HG02610 (cell line): ENCODE data around the gene TIPARP.

ENCODE experiments used
- ATAC-seq: cut with Tn5 transposase; IDR thresholded peaks from one replicate; pipeline ENCODE4 v1.9.1; 2021; ENCODE audit warnings: mild to moderate bottlenecking, moderate library complexity; ENCODE audit not compliant: unreplicated experiment

The TIPARP gene

DNA sequence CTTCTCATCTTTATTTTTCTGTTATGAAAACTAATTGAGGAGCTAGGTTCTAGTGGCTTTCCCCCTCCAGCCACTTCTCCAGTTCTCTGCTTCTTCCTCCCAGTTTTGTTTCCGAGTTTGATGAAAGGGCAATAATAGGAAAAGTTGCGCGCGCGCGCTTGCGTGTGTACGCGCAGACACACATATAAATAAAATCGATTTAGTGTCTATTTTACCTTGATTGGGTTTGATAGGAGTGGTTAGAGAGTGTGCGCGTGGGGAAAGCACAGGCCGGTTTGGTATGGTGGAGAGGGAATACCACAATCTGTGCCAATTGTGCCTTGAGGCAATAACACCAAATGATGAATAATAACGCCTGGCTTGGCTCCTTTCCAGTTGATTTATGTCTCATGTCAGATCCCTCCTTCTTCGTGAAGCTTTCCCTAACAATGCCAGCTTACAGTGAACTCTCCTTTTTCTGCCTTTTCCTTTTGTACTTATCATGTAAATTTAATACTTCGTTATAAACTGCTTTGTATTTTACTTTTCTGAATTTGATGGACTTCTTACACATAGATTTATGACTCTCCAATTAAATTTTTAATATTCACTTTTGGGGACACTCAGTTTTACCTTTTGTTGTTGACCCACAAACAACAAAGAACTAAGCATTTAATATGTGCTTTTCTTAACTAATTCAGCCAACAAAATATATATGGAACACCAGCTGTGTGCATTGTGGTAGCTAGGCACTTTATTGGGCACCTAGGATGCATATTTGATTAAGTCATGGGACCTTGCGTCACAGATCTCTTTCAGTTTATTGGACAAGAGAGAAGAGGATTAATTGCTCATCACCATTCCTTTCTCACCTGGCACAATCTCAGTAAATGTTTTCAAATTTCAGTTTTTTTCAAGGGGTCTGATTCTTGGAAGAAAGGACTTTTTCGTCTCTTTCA lies 1.7 kb downstream of the TIPARP start:
- ATAC-seq, result no peak

DNA sequence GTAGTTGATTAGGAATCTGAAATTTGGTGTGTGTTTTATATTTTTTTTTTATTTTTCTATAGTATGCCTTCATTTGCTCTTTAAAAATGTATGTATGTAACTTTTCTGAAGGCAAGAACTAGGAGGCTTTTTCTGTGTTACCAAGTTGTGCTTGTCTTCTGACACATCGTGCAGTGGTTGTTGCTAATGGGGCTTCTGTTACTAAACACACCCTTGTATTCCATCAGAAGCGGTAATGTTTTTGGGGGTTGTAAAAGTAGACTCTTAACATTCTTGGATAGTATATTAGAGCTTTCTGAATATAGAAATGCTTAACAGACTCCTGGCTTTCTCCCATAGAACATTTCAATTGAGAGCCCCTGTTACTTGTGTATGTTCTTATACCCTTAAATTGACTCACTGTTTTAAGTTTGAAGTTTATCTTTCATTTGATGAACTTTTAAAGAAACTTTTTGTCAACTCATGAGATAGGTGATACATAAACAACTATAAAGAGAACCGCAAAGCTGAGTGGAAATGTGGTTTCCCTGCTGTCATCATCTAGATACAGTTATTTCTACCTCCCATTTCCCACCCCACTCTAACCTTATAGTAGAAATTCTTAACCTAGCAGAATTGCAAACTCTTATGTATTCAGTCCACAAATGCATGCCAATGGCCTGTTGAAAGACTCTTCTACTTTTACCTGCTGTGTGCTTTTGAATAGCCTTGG lies 2.5 kb downstream of the TIPARP start:
- no peak for ATAC-seq

DNA sequence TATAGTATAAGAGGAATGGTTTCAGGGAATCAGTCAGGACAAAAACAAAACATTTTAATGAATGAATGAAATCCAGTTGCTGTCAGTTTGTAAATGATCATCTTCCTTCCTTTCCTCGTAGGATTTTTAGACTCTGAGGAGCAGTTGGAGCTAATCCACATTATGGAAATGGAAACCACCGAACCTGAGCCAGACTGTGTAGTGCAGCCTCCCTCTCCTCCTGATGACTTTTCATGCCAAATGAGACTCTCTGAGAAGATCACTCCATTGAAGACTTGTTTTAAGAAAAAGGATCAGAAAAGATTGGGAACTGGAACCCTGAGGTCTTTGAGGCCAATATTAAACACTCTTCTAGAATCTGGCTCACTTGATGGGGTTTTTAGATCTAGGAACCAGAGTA lies 3.1 kb downstream of the TIPARP start:
- no peak for ATAC-seq

DNA sequence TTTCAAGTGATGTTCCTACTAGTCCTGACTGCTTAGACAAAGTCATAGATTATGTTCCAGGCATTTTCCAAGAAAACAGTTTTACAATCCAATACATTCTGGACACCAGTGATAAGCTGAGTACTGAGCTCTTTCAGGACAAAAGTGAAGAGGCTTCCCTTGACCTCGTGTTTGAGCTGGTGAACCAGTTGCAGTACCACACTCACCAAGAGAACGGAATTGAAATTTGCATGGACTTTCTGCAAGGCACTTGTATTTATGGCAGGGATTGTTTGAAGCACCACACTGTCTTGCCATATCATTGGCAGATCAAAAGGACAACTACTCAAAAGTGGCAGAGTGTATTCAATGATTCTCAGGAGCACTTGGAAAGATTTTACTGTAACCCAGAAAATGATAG lies 3.8 kb downstream of the TIPARP start:
- no peak for ATAC-seq

DNA sequence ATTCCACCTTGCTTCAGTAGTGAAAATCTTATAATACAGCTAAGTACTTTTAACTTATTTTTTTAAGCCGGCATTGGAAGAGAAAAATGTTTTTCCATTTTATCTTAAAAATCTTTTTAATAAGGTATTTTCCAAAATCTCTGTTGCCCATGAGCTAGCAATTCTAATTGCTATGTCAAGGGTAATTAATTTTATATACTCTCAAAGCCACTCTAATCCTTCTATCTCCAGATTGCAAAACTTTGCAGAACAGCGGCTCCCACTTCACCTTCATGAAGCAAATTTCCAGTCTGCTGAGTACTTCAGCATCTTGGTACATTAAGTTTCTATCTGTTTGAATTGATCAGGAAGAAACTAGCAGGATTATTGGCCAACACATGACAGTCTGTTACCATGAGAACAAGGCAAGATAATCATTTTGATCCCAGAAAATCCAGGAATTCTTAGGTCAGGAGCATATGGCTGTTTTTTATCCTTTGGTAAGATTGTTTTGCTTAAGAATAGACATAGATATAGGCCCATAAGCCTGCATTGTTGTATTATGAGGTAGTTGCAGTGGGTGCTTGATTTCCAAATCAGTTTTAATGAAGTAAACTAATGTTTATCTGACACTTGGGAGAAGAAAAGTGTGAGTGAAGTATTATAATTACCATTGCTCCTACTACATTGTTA lies 6.0 kb downstream of the TIPARP start:
- ATAC-seq, result no peak

DNA sequence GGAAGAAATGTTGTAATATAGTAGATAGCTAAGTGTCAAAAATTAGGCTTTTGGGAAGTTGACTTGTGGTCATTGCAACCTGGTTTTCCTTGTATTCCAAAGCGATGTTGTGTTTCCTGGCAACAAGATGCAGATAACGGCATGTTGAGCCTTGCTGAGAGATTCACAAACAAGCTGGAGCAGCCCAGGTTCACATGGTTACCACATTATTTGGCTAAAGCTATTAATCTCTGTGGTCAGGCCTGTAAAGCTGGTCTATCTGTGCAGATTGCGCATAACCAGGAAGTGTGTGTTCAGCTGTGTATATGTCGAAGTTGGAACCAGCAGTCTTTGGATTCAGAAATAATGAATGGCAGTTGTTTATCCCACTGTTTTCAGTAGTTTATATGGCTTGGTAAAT lies 6.6 kb downstream of the TIPARP start:
- ATAC-seq, result peak; percentile 79

DNA sequence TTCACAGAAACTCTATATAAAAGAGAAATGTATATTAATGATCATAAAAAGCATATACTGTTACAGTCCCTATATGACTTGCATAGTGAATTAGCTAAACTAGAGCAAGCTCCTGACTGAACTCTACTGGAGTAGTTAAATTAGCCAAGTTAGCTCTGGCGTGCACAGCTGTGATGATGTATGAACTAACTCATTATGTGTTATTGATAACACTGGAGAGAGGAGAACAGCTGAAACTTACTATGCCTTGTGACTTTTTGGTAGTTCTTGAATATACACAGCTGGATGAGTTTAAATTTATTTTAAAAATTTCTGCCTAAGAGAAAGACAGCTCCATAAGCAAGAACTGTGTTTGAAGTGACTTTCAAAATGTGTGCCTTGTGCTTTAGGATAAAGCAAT lies 8.1 kb downstream of the TIPARP start:
- ATAC-seq, result no peak

DNA sequence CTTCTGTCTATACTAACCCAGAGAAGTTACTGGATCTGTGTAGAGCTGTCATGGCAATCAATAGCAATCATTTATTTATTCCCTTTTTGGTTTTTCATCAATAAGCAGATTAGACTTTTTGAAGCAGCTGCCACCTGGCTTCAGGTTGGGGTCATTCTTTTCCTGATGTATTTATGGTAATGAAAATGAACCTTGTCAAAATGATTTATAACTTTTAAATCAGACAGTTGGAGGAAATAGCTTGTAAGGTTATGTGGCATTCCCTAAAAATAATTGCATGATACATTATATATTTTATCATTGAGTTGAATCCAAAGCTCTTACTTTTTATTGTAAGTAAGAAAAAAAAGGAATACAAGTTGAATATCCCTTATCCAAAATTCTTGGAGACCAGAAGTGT lies 8.6 kb downstream of the TIPARP start:
- no peak for ATAC-seq

DNA sequence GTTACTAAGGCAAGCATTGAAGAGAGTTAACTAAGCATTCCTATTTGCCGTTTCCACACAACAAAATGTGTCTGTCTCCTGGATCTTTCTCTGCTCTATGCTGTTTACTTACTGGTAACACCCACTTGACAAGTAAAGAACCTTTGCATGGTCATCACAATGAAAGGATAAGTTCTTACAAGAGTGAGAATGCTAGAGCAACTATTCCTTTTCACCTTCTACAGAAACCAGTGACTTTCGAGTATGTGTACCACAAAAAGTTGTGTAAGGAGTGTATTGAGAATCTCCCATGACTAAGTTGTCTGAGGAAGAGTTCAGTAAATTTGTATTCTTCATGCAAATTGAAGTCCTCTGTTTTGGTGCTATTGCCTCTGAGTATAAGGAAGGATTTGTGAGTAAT lies 10.8 kb downstream of the TIPARP start:
- ATAC-seq, result no peak

DNA sequence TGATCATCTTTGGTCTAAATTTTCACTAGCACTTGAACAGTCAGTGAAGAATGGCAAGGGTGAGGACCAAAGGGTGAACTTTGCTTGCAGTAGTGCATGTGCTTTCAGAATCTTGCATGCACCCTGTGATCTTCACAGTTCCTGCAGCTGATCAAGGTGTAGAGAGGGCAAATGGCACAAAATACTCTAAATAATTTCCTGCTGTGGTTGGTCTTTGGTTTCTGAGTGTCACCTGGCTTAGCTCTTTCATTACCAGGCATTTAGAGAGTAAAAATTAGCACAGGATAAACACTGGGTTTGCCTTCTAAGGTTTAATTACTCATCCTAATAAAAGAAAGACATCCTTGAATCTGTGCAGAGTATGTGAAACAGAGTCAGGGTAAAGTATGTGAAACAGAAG lies 11.4 kb downstream of the TIPARP start:
- peak; percentile 23 for ATAC-seq

DNA sequence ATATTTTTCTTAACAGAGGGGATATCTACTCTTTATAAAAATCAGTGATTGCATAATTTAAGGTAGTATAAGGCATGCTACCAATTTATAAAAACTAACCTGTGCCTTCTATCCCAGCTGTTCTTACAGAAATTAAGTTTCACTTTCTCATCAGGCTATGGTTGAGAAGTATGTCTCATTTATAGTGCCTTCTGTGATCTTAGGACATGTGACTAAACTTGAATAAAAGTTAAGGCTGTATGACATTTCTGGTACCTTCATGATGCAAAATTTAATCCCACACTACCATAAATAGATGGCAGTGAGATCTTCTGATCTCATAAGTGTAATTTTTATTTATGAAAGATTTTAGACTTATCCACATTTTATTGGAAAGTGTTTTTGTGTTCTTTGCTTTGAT lies 12.6 kb downstream of the TIPARP start:
- peak; percentile 49 for ATAC-seq

DNA sequence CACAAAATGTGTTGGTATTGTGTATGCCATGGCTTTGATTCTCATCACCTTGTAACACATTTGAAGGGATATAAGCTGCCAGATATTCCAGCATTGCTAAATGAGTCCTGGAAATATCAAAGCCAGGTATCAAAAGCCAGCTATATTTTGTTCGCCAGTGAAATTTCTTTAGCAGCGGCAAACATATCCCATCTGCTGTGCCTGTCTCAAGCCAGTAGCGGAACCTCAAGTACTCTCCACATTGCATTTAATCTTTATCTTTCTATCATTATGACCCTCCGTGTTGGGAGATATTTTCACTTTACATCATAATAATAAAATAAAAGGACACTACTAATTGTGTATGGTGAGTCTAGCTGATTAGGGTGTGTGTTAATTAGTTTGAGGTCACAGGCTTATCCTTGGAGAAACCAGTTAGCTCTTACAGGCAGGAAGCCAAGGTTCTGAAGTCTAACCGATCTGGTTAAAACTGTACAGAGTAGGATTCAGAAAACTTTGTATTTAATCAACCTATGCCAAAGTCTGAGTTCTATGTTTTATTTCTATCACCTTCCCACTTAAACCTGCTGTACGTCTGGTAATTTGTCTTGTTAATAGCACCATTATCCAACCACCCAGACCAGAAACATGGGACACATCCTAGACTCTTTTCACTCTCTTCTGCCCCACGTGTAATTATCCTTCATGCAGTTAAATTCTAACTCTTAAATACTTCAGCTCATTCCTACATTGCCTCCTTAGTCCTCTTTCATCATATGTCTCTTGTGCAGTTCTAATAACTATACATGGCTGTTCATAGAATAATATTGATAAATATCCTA lies 14.5 kb downstream of the TIPARP start:
- no peak for ATAC-seq

DNA sequence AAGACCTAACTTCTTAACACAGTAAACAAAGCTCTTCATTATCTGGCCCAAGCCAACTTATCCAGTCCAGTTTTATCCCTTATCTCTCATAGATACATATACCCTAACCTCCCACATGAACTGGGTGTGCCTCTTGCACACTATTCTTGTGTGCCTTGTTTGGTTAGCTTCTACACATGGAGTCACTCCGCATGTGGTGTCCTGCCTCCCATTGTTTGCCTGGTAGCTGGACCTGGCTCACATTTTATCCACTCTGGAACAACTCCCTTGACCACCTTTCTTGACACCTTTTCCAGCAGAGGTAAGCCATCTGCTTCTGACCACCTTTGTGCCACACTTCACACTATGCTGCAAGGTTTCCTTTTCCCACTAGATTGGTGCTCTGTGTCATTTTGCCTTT lies 15.2 kb downstream of the TIPARP start:
- peak; percentile 22 for ATAC-seq

DNA sequence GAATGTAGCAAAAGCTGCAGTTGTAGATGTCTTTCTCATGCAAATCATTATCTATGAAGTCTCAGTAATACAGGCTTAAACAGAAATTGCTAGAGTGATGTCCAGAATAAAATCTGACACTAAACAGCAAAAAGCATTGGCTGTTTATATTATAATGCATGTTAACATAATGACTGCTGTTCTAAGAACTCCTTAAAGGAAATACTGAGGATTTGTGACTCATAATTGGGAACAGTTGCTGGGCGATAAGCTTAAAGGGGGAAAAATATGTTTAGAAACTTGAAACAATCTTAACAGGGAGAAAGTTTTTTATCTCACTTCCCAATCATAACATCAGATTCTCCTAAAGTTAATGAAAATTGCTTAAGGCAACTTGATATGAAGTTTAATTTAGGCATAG lies 17.5 kb downstream of the TIPARP start:
- ATAC-seq, result no peak

DNA sequence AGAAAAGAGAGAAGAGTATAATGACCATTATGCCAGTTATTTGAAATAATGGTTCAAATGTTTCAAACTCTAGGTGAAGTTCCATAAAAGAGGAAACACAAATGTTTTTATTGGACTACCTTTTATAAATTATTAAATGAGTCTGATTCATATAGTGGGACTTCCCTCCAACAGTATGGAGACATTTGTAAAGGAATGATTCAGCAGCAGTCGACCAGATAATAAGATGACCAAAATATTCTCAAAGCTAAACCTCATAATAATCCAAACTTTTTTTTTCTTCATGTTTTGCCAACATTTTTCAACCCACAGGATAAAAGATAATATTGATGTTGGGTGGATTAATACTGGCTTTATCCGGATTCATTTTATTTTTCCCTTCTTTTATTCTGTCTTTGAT lies 18.8 kb downstream of the TIPARP start:
- ATAC-seq, result no peak

DNA sequence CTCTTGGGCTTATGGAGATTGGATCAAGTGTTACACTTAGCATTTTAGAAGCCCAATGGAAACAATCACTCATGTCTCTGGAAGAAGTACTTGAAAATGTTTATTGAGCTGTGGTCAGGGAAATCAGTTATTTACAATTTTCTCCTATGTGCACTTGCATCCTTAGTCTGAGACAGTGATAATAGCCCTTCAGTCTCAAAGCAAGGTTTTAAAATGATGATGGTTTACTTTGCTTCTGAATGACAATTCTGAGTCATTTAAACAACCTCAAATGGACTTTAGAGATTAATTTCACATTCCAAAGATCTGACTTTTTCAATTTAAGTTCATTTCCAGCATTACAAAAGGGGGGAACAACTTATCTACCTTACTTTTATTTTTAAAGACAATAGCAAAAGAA lies 20.1 kb downstream of the TIPARP start:
- no peak for ATAC-seq

DNA sequence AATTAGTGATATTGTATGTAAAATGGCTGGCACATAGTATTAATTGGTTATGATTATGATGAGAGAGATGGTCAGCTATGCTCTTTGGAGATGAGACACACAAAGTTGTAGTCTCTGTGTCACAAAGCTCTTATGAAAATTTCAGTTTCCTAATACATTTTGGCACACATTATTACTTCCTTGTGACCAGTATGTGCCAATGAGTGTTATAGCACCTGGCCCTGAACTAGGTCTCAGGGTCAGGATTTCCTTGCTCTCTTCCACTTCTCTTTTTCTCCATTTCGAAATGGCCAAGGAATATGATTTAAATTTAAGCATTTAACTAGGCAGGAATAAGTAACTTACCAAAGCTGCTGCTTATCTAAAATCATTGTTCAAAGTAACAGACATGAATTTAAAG lies 28.0 kb downstream of the TIPARP start:
- no peak for ATAC-seq

DNA sequence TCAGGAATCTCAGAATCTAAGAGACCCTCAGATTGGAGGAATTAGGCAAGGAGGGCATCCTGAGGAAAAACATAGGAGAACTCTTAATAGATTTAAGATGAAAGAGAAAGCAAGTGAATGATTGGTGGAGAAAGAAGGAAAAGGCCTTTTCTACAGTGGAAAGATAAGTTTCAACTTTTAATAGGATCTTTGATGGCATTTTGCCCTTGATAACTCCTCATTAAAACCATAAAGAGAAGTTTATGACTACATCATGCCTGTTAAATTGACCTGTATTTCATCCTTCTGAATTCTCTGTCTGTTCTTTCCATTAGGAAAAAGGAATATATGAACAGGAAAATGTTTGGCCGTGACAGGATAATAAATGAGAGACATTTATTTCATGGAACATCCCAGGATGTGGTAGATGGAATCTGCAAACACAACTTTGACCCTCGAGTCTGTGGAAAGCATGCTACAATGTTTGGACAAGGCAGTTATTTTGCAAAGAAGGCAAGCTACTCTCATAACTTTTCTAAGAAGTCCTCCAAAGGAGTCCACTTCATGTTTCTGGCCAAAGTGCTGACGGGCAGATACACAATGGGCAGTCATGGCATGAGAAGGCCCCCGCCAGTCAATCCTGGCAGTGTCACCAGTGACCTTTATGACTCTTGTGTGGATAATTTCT lies 30.1 kb downstream of the TIPARP start:
- no peak for ATAC-seq

DNA sequence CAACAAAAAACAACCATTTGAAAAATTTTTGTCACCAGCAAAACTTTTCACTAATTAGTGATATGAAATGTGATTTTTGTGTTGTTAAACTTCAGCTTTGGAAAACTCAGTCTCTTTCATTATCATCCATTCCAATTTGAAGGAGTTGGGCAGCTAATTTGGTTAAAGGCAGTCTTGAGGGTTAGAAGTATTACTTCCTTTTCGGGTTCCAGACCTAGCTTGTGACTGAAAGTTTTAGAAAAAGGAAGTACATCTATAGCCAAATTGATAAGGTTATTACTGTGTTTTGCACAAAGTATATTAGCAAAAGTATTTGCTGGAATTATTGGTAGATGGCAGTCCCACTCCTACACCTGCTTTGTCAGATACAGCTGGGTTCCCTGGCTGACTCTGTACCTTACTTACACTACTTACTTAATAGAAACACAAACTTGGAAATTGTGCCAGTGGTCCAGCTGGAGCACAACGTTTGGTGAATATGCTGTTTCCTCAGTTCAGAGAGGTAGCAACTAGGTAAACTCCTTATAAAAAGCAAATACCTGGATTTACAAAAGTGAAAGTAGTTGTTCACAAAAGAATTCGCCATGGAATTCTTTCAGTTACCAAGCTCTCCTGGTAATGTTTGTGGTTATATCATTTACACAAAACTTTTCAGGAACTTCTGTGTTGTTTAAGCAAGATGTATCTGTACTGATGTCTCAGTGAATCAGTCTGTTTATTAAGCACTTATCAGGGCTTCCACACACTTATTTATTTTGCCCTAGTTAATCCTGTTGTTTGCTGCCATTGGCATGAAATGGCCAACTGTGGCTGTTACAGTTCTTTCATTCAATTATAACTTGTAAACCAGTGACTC lies 31.6 kb downstream of the TIPARP start:
- ATAC-seq, result peak; percentile 69
